Measurements from ENCODE around the gene WDR12. TPM values are rescaled to one million over a fixed set of nuclear protein-coding genes. Genes with fewer than 3 reads are reported as not detected.

The WDR12 gene
- total and polyA plus RNA-seq, 5 donors from 2014 or later: 8.3 to 15.6 (median 13.3) TPM

DNA sequence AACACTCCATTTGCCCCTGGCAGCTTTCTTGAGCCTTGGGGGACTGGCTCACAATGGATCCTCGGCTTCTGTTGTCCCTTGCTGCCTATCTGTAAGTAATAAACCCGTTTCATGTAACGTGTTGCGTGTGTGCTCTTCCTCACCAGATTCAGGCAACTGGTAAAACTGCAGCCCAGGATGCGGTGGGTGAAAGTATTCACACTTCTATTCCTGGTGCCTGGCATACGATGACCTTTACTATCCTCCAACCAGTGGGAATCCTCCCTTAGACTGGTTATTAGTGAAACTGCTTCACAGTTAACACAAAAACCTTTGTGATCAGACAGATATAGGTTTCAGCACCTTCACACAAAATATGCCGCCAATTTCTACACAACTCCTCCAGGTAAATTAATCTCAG, 26.3 kb downstream of the WDR12 start:
- H3K27me3 Mint-ChIP-seq: no peaks in the 10 kb centered on the region

GRCh38 chr2:202883987-202884675, 27.3 kb downstream of the WDR12 start:
- peak overlapping the region in 1 of 3 donors; percentile 20 for H3K27ac Mint-ChIP-seq
- H3K36me3 Mint-ChIP-seq: peaks cover 30% of the 10 kb centered on the region

More for the DNA sequence above, 26.3 kb downstream of the WDR12 start:
- H3K27ac Mint-ChIP-seq: peak overlapping the region in 1 of 3 donors; percentile 56
- H3K27me3 ChIP-seq (ENCODE audit: control insufficient read depth, insufficient read depth, low read length): no peaks in the 10 kb centered on the region
- no peaks in the 10 kb centered on the region for H3K9me3 ChIP-seq (ENCODE audit: control insufficient read depth in 2 of 2, low read length in 2 of 2)
- H3K27ac ChIP-seq (ENCODE audit: insufficient read depth, low read length, poor library complexity, severe bottlenecking): no peak overlapping the region
- no peaks in the 10 kb centered on the region for H3K9me3 Mint-ChIP-seq
- ATAC-seq (ENCODE audit: low read depth in 2 of 2) (no peak), DNase-seq (no peak)
- peaks cover 14% of the 10 kb centered on the region for H3K36me3 ChIP-seq (ENCODE audit: control insufficient read depth, insufficient read depth, low read length)
- H3K4me3 Mint-ChIP-seq: no peak overlapping the region
- H3K36me3 Mint-ChIP-seq: peaks cover 33% of the 10 kb centered on the region
- H3K4me3 ChIP-seq (ENCODE audit: low read depth, low read length): no peak overlapping the region
- H3K4me1 Mint-ChIP-seq: no peaks in the 10 kb centered on the region
- no peaks in the 10 kb centered on the region for H3K4me1 ChIP-seq (ENCODE audit: control insufficient read depth, insufficient read depth, low read length, poor library complexity, severe bottlenecking)

DNA sequence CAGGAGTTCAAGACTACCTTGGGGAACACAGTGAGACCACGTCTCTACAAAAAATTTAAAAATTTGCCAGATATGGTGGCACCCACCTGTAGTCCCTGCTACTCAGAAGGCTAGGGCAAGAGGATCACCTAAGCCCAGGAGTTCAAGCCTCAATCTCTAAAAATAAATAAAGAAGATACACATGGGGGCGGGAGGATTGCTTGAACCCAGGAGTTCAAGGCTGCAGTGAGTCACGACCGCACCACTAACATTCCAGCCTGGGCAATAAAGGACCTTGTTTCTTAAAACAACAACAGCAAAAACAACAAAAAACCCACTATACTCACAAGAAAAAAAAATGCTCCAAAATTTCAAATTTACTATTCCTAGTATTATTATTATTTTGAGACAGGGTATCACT, 29.9 kb downstream of the WDR12 start:
- Mint-ChIP-seq H3K9me3 (no peaks in the 10 kb centered on the region), H3K4me1 (no peaks in the 10 kb centered on the region), H3K27me3 (no peaks in the 10 kb centered on the region), H3K36me3 (peaks cover 19% of the 10 kb centered on the region), H3K27ac (no peak overlapping the region), H3K4me3 (no peak overlapping the region)
- no peak for DNase-seq
- Histone ChIP-seq H3K27me3 (ENCODE audit: control insufficient read depth, insufficient read depth, low read length) (no peaks in the 10 kb centered on the region), H3K9me3 (ENCODE audit: control insufficient read depth in 2 of 2, low read length in 2 of 2) (no peaks in the 10 kb centered on the region), H3K27ac (ENCODE audit: insufficient read depth, low read length, poor library complexity, severe bottlenecking) (no peak overlapping the region), H3K4me1 (ENCODE audit: control insufficient read depth, insufficient read depth, low read length, poor library complexity, severe bottlenecking) (no peaks in the 10 kb centered on the region), H3K36me3 (ENCODE audit: control insufficient read depth, insufficient read depth, low read length) (peaks cover 11% of the 10 kb centered on the region), H3K4me3 (ENCODE audit: low read depth, low read length) (no peak overlapping the region)
- no peak for ATAC-seq (ENCODE audit: low read depth in 2 of 2)

More at GRCh38 chr2:202883987-202884675, 27.3 kb downstream of the WDR12 start:
- H3K4me3 Mint-ChIP-seq: no peak overlapping the region
- no peaks in the 10 kb centered on the region for H3K27me3 Mint-ChIP-seq
- H3K4me1 Mint-ChIP-seq: no peaks in the 10 kb centered on the region
- no peak for DNase-seq
- Histone ChIP-seq H3K4me1 (ENCODE audit: control insufficient read depth, insufficient read depth, low read length, poor library complexity, severe bottlenecking) (no peaks in the 10 kb centered on the region), H3K9me3 (ENCODE audit: control insufficient read depth in 2 of 2, low read length in 2 of 2) (no peaks in the 10 kb centered on the region), H3K36me3 (ENCODE audit: control insufficient read depth, insufficient read depth, low read length) (peaks cover 11% of the 10 kb centered on the region), H3K4me3 (ENCODE audit: low read depth, low read length) (no peak overlapping the region), H3K27me3 (ENCODE audit: control insufficient read depth, insufficient read depth, low read length) (no peaks in the 10 kb centered on the region), H3K27ac (ENCODE audit: insufficient read depth, low read length, poor library complexity, severe bottlenecking) (no peak overlapping the region)
- no peaks in the 10 kb centered on the region for H3K9me3 Mint-ChIP-seq
- ATAC-seq (ENCODE audit: low read depth in 2 of 2): no peak

DNA sequence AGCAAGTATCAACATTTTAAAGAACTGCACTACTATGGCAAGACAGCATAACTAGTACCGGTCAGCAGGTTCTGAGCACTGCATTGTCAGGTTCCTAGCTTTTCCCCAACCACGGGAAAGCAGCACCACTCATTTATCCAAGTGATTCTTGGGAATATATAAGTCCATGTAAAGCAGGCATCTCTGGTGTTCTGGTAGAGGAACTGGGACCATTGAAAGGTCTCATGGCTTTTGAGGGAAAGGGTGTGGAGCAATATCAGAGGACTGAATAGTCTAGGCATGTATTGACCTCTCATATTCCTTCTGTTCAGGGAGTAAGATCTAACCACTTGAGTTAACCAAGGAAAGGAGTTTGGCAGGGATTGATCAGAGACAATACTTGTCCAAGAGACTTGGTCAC, 33.8 kb downstream of the WDR12 start:
- no peaks in the 10 kb centered on the region for H3K4me1 Mint-ChIP-seq
- H3K4me1 ChIP-seq (ENCODE audit: control insufficient read depth, insufficient read depth, low read length, poor library complexity, severe bottlenecking): no peaks in the 10 kb centered on the region
- no peaks in the 10 kb centered on the region for H3K9me3 ChIP-seq (ENCODE audit: control insufficient read depth in 2 of 2, low read length in 2 of 2)
- peaks cover 2% of the 10 kb centered on the region for H3K36me3 ChIP-seq (ENCODE audit: control insufficient read depth, insufficient read depth, low read length)
- H3K27me3 Mint-ChIP-seq: no peaks in the 10 kb centered on the region
- H3K27me3 ChIP-seq (ENCODE audit: control insufficient read depth, insufficient read depth, low read length): no peaks in the 10 kb centered on the region
- H3K4me3 ChIP-seq (ENCODE audit: low read depth, low read length): no peak overlapping the region
- H3K4me3 Mint-ChIP-seq: no peak overlapping the region
- peaks cover 4% of the 10 kb centered on the region for H3K36me3 Mint-ChIP-seq
- H3K9me3 Mint-ChIP-seq: no peaks in the 10 kb centered on the region
- no peak overlapping the region for H3K27ac ChIP-seq (ENCODE audit: insufficient read depth, low read length, poor library complexity, severe bottlenecking)
- H3K27ac Mint-ChIP-seq: no peak overlapping the region
- no peak for ATAC-seq (ENCODE audit: low read depth in 2 of 2)
- no peak for DNase-seq

- Mint-ChIP-seq H3K4me3 (peak within 1 kb of the TSS; percentile 89 to 97 (median 93)), H3K27me3 (no peaks in the 10 kb centered on the region), H3K27ac (peak within 1 kb of the TSS; percentile 43 to 83 (median 77)), H3K9me3 (no peaks in the 10 kb centered on the region), H3K36me3 (no peaks in the 10 kb centered on the region), H3K4me1 (peaks cover 4 to 13% (median 9%) of the 10 kb centered on the region in 4 donors)
- H3K4me3 ChIP-seq (ENCODE audit: low read depth, low read length): peak within 1 kb of the TSS; percentile 84
- peak within 1 kb of the TSS; percentile 14 for H3K27ac ChIP-seq (ENCODE audit: insufficient read depth, low read length, poor library complexity, severe bottlenecking)
- no peaks in the 10 kb centered on the region for H3K27me3 ChIP-seq (ENCODE audit: control insufficient read depth, insufficient read depth, low read length)
- H3K36me3 ChIP-seq (ENCODE audit: control insufficient read depth, insufficient read depth, low read length): no peaks in the 10 kb centered on the region
- ATAC-seq (ENCODE audit: low read depth in 2 of 2) (peak; percentile 28 to 50), DNase-seq (peak; percentile 26 to 70 (median 27))
- H3K4me1 ChIP-seq (ENCODE audit: control insufficient read depth, insufficient read depth, low read length, poor library complexity, severe bottlenecking): peaks cover 12% of the 10 kb centered on the region
- H3K9me3 ChIP-seq (ENCODE audit: control insufficient read depth in 2 of 2, low read length in 2 of 2): no peaks in the 10 kb centered on the region
These were observed 40.0 kb downstream of the WDR12 start, which contains the start of gene ICA1L for GRCh38 chr2:202871300-202872141. Gene ICA1L, minus strand, starts transcription at chr2:202871766. Its CDS starts 42,757 bp downstream, at chr2:202829009.

GRCh38 chr2:202870431-202871299, 40.8 kb downstream of the WDR12 start:
- peak overlapping the region; percentile 89 to 97 (median 93) for H3K4me3 Mint-ChIP-seq
- H3K27ac Mint-ChIP-seq: peak overlapping the region; percentile 43 to 83 (median 44)
- no peaks in the 10 kb centered on the region for H3K27me3 ChIP-seq (ENCODE audit: control insufficient read depth, insufficient read depth, low read length)
- H3K9me3 ChIP-seq (ENCODE audit: control insufficient read depth in 2 of 2, low read length in 2 of 2): no peaks in the 10 kb centered on the region
- no peaks in the 10 kb centered on the region for H3K27me3 Mint-ChIP-seq
- H3K27ac ChIP-seq (ENCODE audit: insufficient read depth, low read length, poor library complexity, severe bottlenecking): no peak overlapping the region
- H3K4me1 Mint-ChIP-seq: peaks cover 4 to 13% (median 9%) of the 10 kb centered on the region in 4 donors
- peaks cover 12% of the 10 kb centered on the region for H3K4me1 ChIP-seq (ENCODE audit: control insufficient read depth, insufficient read depth, low read length, poor library complexity, severe bottlenecking)
- ATAC-seq (ENCODE audit: low read depth in 2 of 2) (peak; percentile 77 to 80), DNase-seq (peak; percentile 19 to 71 (median 59))
- no peaks in the 10 kb centered on the region for H3K36me3 Mint-ChIP-seq
- H3K4me3 ChIP-seq (ENCODE audit: low read depth, low read length): peak overlapping the region; percentile 84
- H3K36me3 ChIP-seq (ENCODE audit: control insufficient read depth, insufficient read depth, low read length): no peaks in the 10 kb centered on the region
- no peaks in the 10 kb centered on the region for H3K9me3 Mint-ChIP-seq

- DNase-seq (no peak), ATAC-seq (ENCODE audit: low read depth in 2 of 2) (no peak)
- no peaks in the 10 kb centered on the region for H3K27me3 Mint-ChIP-seq
- no peak overlapping the region for H3K27ac Mint-ChIP-seq
- Histone ChIP-seq H3K9me3 (ENCODE audit: control insufficient read depth in 2 of 2, low read length in 2 of 2) (no peaks in the 10 kb centered on the region), H3K27ac (ENCODE audit: insufficient read depth, low read length, poor library complexity, severe bottlenecking) (no peak overlapping the region), H3K4me3 (ENCODE audit: low read depth, low read length) (no peak overlapping the region), H3K36me3 (ENCODE audit: control insufficient read depth, insufficient read depth, low read length) (no peaks in the 10 kb centered on the region), H3K4me1 (ENCODE audit: control insufficient read depth, insufficient read depth, low read length, poor library complexity, severe bottlenecking) (no peaks in the 10 kb centered on the region), H3K27me3 (ENCODE audit: control insufficient read depth, insufficient read depth, low read length) (no peaks in the 10 kb centered on the region)
- peaks cover 0 to 4% (median 0%) of the 10 kb centered on the region in 7 donors for H3K9me3 Mint-ChIP-seq
- no peak overlapping the region for H3K4me3 Mint-ChIP-seq
- H3K36me3 Mint-ChIP-seq: no peaks in the 10 kb centered on the region
- H3K4me1 Mint-ChIP-seq: no peaks in the 10 kb centered on the region
These were observed 49.5 kb downstream of the WDR12 start for GRCh38 chr2:202861987-202862386.

Data from CD4-positive, CD25-positive, alpha-beta regulatory T cell (primary cell).